Epithelial cell of esophagus (primary cell): ENCODE results near the gene NPTXR.

Experiments
- DNase-seq: peaks from one replicate; pipeline ENCODE4 v3.0.0; 2010; ENCODE audit warnings: low read depth
- H3K4me3 ChIP-seq: 2 replicates; pipeline ENCODE4 v1.5.1; 2011; ENCODE audit warnings: mild to moderate bottlenecking, low read length, control low read depth
- TF ChIP-seq, protein P1 (sequence below): IDR thresholded peaks from 2 replicates; pipeline ENCODE4 v1.5.1; 2011; ENCODE audit warnings: low read depth, mild to moderate bottlenecking, low read length, control low read depth, inconsistent platforms; ENCODE audit not compliant: insufficient read depth; ENCODE audit errors: missing control alignments

Gene NPTXR

DNA sequence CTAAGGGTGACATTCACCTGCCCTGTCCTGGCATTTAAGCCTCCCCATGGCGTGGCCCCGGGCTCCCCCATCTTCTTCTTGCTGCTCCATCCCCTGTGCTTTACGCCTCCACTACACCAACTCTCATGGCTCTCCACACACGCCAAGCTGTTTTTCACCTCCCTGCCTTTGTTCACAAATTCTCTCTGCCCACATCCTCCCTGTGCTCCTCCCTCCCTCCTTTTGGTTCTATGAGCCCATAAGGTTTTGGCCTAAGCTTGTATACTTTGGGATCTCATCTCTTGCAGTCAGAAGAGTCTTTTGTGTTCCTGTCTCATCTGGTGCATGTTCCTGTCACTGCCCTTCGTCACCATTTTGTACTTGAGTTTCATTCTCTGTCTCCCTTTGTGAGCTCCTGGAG is 45.3 kb downstream of the NPTXR start:
- no peak for DNase-seq
- TF ChIP-seq, protein P1, sequence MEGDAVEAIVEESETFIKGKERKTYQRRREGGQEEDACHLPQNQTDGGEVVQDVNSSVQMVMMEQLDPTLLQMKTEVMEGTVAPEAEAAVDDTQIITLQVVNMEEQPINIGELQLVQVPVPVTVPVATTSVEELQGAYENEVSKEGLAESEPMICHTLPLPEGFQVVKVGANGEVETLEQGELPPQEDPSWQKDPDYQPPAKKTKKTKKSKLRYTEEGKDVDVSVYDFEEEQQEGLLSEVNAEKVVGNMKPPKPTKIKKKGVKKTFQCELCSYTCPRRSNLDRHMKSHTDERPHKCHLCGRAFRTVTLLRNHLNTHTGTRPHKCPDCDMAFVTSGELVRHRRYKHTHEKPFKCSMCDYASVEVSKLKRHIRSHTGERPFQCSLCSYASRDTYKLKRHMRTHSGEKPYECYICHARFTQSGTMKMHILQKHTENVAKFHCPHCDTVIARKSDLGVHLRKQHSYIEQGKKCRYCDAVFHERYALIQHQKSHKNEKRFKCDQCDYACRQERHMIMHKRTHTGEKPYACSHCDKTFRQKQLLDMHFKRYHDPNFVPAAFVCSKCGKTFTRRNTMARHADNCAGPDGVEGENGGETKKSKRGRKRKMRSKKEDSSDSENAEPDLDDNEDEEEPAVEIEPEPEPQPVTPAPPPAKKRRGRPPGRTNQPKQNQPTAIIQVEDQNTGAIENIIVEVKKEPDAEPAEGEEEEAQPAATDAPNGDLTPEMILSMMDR, result no peak
- H3K4me3 ChIP-seq, result no peak overlapping the region

DNA sequence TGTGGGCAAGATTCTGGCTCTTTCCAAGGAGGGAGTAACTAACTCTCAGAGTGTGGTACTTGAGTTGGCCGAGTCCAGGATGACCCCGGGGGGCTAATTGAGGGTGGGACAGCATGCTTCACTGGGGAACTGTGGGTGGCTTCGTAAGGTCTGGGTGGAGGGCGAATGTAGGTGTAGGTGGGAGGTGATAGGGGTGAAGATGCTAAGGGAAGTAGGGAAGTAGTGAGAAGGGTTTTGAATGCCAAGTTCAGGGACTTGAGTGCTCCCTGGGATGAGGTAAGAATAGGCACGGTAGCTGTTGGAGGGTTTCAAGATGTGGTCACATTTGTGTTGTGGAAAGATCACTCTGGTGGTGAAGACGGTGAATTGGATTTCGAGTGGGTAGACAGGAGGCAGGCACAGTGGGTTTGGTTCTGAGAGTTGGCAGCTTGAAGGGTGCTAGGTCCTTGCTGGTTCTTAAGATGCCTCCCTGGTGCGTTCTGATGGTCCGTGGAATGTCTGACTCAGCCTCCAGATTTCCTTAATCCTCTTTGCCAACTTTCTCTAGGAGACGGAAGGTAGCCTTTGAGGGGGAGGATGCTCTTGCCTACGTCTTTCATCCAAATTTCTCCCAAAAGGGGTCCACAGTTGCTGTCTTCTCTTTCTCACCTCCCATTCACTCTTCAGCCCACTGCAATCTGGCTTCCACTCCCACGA is 47.4 kb downstream of the NPTXR start:
- DNase-seq, result no peak
- TF ChIP-seq, protein P1, result no peak

DNA sequence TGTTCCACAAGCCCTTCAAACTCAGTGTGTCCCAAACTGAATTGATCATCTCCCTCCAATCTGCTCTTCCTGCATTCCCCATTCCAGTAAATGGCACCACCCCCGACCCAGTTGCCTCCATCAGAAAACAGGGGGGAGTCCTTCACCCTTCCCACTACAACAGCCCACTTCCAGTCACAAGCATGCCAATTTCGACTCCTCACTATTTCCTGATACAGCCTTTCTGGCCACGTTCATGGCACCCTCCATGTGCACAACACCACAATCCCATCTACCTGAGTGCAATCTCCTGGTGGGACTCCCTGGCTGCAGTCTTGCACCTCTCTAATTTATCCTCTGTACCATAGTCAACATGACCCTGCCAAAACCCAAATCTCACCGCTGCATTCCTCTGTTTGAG is 48.3 kb downstream of the NPTXR start:
- no peak overlapping the region for H3K4me3 ChIP-seq
- no peak for DNase-seq
- TF ChIP-seq, protein P1, result no peak

More for the DNA sequence above, 47.4 kb downstream of the NPTXR start:
- H3K4me3 ChIP-seq, result no peak overlapping the region

DNA sequence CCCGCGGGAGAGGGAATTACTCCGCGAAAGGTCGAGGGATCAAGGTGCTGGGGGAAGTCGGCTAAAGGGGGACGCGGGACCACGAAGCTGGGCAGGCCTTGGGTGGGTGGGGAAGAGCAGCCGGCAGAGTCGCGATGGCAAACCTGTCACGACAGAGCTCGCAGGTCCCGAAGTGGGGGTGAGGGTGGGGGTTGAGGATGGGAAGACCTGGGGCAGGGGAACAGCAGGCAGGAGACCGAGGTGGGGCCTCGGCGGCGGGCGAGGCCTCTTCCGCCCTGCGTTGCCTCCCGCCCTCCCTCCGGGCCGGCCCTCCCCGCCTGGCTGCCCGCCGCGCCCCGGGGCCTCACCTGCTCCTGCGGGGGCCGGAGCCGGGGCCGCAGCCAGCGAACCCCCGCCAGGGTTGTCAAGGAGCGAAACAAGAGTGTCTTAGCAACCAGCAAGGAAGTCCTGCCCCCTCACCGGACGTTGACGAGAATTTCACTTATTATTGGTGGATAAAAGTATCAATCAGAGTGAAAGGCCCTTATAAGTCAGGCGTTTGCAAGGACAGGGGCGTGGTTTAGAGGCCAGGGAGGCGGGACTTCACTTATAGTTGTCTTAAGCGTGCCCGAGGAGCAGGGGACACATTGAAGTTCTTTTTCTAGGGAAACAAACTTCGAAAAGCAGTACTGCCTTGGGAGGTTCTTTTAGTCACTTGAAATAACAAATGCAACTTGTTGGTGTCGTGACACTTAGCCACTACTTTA is 49.9 kb downstream of the NPTXR start, which contains the start of gene DNAL4:
Gene DNAL4 (minus strand): TSS at position 423 of the 746 bp plus-strand sequence. CDS start 11,412 bp downstream, outside the sequence.
- TF ChIP-seq, protein P1, result no peak
- H3K4me3 ChIP-seq, result peak within 1 kb of the TSS; percentile 89
- peak; percentile 97 for DNase-seq

DNA sequence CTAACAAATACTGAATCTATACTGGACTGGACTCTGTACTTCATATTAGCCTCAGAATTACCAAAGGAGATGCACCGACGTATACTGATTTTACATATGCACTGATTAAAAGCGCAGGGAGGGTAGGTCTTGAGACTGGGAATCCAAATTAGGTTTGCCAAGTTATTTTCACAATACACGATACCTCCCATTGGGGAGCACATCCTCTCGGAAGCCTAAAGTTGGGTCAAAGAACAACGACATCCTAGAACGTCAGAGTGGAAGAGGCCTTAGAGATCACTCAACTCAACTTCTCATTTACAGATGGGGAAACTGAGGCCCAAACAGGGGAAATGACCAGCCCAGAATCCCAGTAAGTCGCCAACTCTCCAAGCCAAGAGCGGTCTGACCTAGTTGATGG is 50.5 kb downstream of the NPTXR start:
- TF ChIP-seq, protein P1, result no peak

DNA sequence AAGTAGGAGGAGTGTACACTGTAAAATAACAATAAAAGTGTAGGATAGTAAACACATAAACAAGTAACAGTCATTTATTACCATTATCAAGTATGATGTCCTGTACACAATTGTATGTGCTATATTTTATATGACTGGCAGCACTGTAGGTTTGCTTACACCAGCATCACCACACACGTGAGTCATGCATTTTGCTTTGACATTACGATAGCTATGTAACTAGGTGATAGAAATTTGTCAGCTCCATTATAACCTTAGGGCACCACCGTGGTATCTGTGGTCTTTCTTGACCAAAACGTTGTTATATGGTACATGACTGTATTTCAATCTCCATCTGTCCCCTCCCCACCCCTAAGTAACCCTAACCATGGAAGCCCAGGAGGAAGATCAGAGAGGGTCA is 51.0 kb downstream of the NPTXR start:
- peak overlapping the region; percentile 89 for H3K4me3 ChIP-seq
- peak; percentile 74 for DNase-seq
- TF ChIP-seq, protein P1, result no peak

More for the DNA sequence above, 50.5 kb downstream of the NPTXR start:
- DNase-seq, result no peak
- peak overlapping the region; percentile 89 for H3K4me3 ChIP-seq
